K562 (cell line): ENCODE data around the gene FGL2. TPM values are rescaled to one million over a fixed set of nuclear protein-coding genes. Genes with fewer than 3 reads are reported as not detected.
"Not testable (repeated sequence)": the region's sequence is repeated elsewhere in the genome, so short reads cannot be mapped to it uniquely, and the experiment has no call there.

Experiments
- ATAC-seq: fragments of 200-7000 bp; cut with Tn5 transposase; 3 replicates; pipeline ENCODE4 v1.9.1; 2020; ENCODE audit warnings: moderate library complexity
- BruUV-seq: library from RNA; stranded (reverse); fragments of 400-500 nt; replicated peaks from 2 replicates; lab custom pipeline; 2021; lab: Mats Ljungman, UMichigan
- CTCF ChIA-PET: fragments of 300-600 bp; formaldehyde crosslinking; extraction: SDS; loops from one replicate; lab custom pipeline; 2021; ENCODE audit warnings: low intra/inter-chr PET ratio; lab: Yijun Ruan, JAX
- POLR2A ChIA-PET: fragments of 300-600, 350-650 bp; sonication (Branson Sonifier 250); formaldehyde crosslinking; extraction: SDS; loops from one replicate; lab custom pipeline; 2021; ENCODE audit warnings: antibody characterized with exemption, inconsistent platforms; lab: Yijun Ruan, JAX
- DNase-seq, 4 experiments: peaks; one replicate each; pipeline versions ENCODE4 v3.0.0 to v3.0.0-alpha.2; 2011 to 2018; ENCODE audit warnings: low spot score in 3 of 4, mixed read lengths in 3 of 4; ENCODE audit errors: extremely low read depth in 1 of 4
- FAIRE-seq: peaks from 2 replicates; lab custom pipeline; 2011; peaks lifted over from hg19 to GRCh38; lab: Jason Lieb, UNC
- H2AFZ ChIP-seq: 2 replicates; pipeline ENCODE4 v1.6.0; 2011; ENCODE audit warnings: low read depth, low read length, control low read depth, inconsistent platforms
- H3K27ac ChIP-seq: fragments of 200-600 bp; 3 replicates; pipeline ENCODE4 v1.8.0; 2011; ENCODE audit warnings: low read depth, mild to moderate bottlenecking, control low read depth, inconsistent platforms, low read length, moderate library complexity, mixed read lengths; ENCODE audit errors: extremely low read depth
- H3K27me3 ChIP-seq, 2 experiments: fragments of 300-600 bp in 1 of 2; 2 replicates in 1 of 2; 3 replicates in 1 of 2; pipeline versions ENCODE4 v1.6.0 to v1.8.0; 2011; ENCODE audit warnings: inconsistent platforms in 2 of 2, low read length in 2 of 2, mild to moderate bottlenecking in 1 of 2, mixed read lengths in 1 of 2, moderate library complexity in 1 of 2; ENCODE audit not compliant: control insufficient read depth in 2 of 2, insufficient read depth in 2 of 2
- H3K36me3 ChIP-seq: fragments of 300-600 bp; 3 replicates; pipeline ENCODE4 v1.8.0; 2011; ENCODE audit warnings: mild to moderate bottlenecking, low read length, inconsistent platforms; ENCODE audit not compliant: control insufficient read depth, insufficient read depth
- H3K4me1 ChIP-seq, 2 experiments: fragments of 200-600 bp in 1 of 2; replicated peaks in 1 of 2; 2 replicates in 1 of 2; 3 replicates in 1 of 2; pipeline versions ENCODE4 v1.5.1 to v1.8.0; 2011; ENCODE audit warnings: inconsistent platforms in 2 of 2, low read length in 2 of 2, mild to moderate bottlenecking in 1 of 2, mixed read lengths in 1 of 2, moderate library complexity in 1 of 2; ENCODE audit not compliant: control insufficient read depth in 2 of 2, insufficient read depth in 2 of 2
- H3K4me2 ChIP-seq: 2 replicates; pipeline ENCODE4 v1.6.1; 2011; ENCODE audit warnings: low read length, control low read depth, inconsistent platforms, mixed read lengths; ENCODE audit not compliant: insufficient read depth
- H3K4me3 ChIP-seq: fragments of 200-600 bp; sonication (generic), shearing (Covaris generic); 2 replicates; pipeline ENCODE4 v1.5.1; 2016; ENCODE audit warnings: control low read depth, inconsistent platforms
- H3K79me2 ChIP-seq: fragments of 200-600 bp; 3 replicates; pipeline ENCODE4 v1.8.0; 2011; ENCODE audit warnings: low read length, inconsistent platforms; ENCODE audit not compliant: control insufficient read depth, insufficient read depth
- H3K9ac ChIP-seq, 2 experiments: 2 replicates each; pipeline versions ENCODE4 v1.6.0 to v1.6.1; 2011; ENCODE audit warnings: low read depth in 2 of 2, low read length in 2 of 2, control low read depth in 1 of 2, inconsistent platforms in 1 of 2, mild to moderate bottlenecking in 1 of 2, mixed read lengths in 1 of 2; ENCODE audit not compliant: insufficient read depth in 1 of 2
- H3K9me1 ChIP-seq: one replicate; pipeline ENCODE4 v1.6.0; 2011; ENCODE audit warnings: inconsistent platforms, mild to moderate bottlenecking, low read length, moderate library complexity; ENCODE audit not compliant: control insufficient read depth, insufficient read depth
- H3K9me3 ChIP-seq: replicated peaks from 2 replicates; pipeline ENCODE4 v1.5.1; 2011; ENCODE audit warnings: low read depth, low read length, inconsistent platforms; ENCODE audit not compliant: control insufficient read depth, insufficient read depth
- H4K20me1 ChIP-seq: replicated peaks from 2 replicates; pipeline ENCODE4 v1.6.1; 2011; ENCODE audit warnings: low read length, inconsistent platforms, mixed read lengths; ENCODE audit not compliant: control insufficient read depth, insufficient read depth
- CBFA2T2 ChIP-seq: fragments of 450-650 bp; conservative IDR thresholded peaks from 2 replicates; pipeline ENCODE4 v1.6.1; 2017; ENCODE audit warnings: mild to moderate bottlenecking
- CBFA2T3 ChIP-seq: fragments of 450-650 bp; IDR thresholded peaks from 2 replicates; pipeline ENCODE4 v1.6.1; 2017
- HMBOX1 ChIP-seq: sonication (generic); IDR thresholded peaks from 2 replicates; pipeline ENCODE4 v1.6.1; 2016
- NCOR1 ChIP-seq: fragments of 450-650 bp; IDR thresholded peaks from 2 replicates; pipeline ENCODE4 v1.6.1; 2016; ENCODE audit warnings: mild to moderate bottlenecking, moderate library complexity
- TAL1 ChIP-seq: fragments of 450-650 bp; IDR thresholded peaks from 2 replicates; pipeline ENCODE4 v1.6.1; 2016; ENCODE audit warnings: mild to moderate bottlenecking
- TCF3 ChIP-seq: sonication (generic); formaldehyde crosslinking; IDR thresholded peaks from 2 replicates; pipeline ENCODE4 v1.4.0; 2020; ENCODE audit warnings: mild to moderate bottlenecking, missing genetic modification reagents
- TEAD4 ChIP-seq, 2 experiments: sonication (generic) in 1 of 2; formaldehyde crosslinking in 1 of 2; IDR thresholded peaks; 2 replicates each; pipeline versions ENCODE4 v1.6.1 to v1.8.0; 2012 to 2022; ENCODE audit warnings: borderline replicate concordance in 1 of 2, inconsistent platforms in 1 of 2, low read length in 1 of 2, mild to moderate bottlenecking in 1 of 2, missing genetic modification reagents in 1 of 2
- WGBS: fragments of 100-300 bp; shearing (Covaris generic); methylation state at CpG from one replicate; pipeline ENCODE4 v1.1.6; 2016; ENCODE audit warnings: low coverage, mixed read lengths; ENCODE audit not compliant: insufficient coverage; ENCODE audit errors: missing lambda C conversion rate; 5-methylcytosine and 5-hydroxymethylcytosine counted together
- in situ Hi-C: fragments of 300-500 bp; cut with MboI; formaldehyde crosslinking; loops from 4 replicates; pipeline ENCODE4 v1.15.0; 2018; ENCODE audit warnings: inconsistent platforms, mixed read lengths
- intact Hi-C: fragments of 100-400 bp; cut with micrococcal nuclease; formaldehyde crosslinking; loops from 2 replicates; pipeline ENCODE4 v1.14.2; 2022
- polyA plus RNA-seq, 8 experiments: library from polyadenylated mRNA; depleted of rRNA in 4 of 8; stranded (reverse) in 5 of 8; unstranded in 3 of 8; fragments of >200 nt; fragmentation: Nextera tagmentation in 2 of 8; fragmentation: Illumina TruSeq in 1 of 8; extraction: Ambion mirVana in 2 of 8; extraction: Trizol in 1 of 8; gene quantifications; 2 replicates each; pipeline versions ENCODE4 v1.2.1 to v1.2.3, GENCODE V29; 2011 to 2014; ENCODE audit warnings: inconsistent platforms in 1 of 8, missing spikeins in 1 of 8
- total RNA-seq, 7 experiments: library from RNA; depleted of rRNA in 6 of 7; stranded (reverse); fragments of >200 nt in 6 of 7; fragmentation: Illumina TruSeq in 2 of 7; extraction: Trizol in 2 of 7; gene quantifications; 2 replicates each; pipeline versions ENCODE4 v1.2.1 to v1.2.3, GENCODE V29; 2011 to 2021; ENCODE audit warnings: low replicate concordance in 1 of 7

FGL2 gene
- total and polyA plus RNA-seq, 9 of the 15 experiments (the other 6 are each of a cell fraction or from before 2014, with no cell fraction given), result 0.11 TPM; not detected in 8

DNA sequence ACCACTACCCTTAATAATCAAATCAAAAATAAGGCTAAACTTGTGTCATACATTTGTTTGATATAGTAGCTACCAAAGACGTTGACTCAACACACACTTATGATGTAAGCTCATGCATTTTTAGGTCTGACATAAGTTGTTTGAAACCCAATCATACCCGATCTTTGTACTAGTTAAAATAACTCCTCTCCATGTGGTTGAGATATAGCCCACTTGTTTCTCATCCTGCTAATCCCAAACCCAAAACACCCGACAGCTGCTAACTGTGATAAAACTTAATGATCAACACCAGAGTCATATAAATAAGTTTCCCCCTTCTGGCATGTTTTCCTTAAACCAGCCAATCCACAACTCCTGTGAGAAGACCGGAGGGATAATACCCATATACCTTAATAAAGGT is 28.5 kb downstream of the FGL2 start:
- intact Hi-C loops; in situ Hi-C loops; CTCF ChIA-PET; H3K4me3 ChIP-seq; H3K9ac ChIP-seq; H2AFZ ChIP-seq; H4K20me1 ChIP-seq; H3K4me2 ChIP-seq; POLR2A ChIA-PET; BruUV-seq; H3K27me3 ChIP-seq; H3K79me2 ChIP-seq; H3K36me3 ChIP-seq; H3K9me1 ChIP-seq; H3K4me1 ChIP-seq; H3K9me3 ChIP-seq; H3K27ac ChIP-seq; FAIRE-seq; TF ChIP-seq TEAD4 (CRISPR knock-in tag; IDR thresholded peaks at IDR 0.05; ENCODE audit: borderline replicate concordance): not testable (repeated sequence)
- 0% methylated on average over 4 of the region's 4 CpGs for WGBS
- ATAC-seq (peak; percentile 36; the same call in 2 of the 3 replicates), DNase-seq (peak in 1 of 4 experiments; percentile 11)
- peak; percentile 32; the same call in 1 of the 2 replicates for TF ChIP-seq TAL1
- TF ChIP-seq CBFA2T2, result 0 out of 2 replicates have a peak, but pooled peaks have one; percentile 11
- peak; percentile 49 for TF ChIP-seq TCF3
- TF ChIP-seq CBFA2T3, result peak; percentile 41
- peak; percentile 54 for TF ChIP-seq TEAD4 (IDR thresholded peaks at IDR 0.05; ENCODE audit: low read length)
- peak; percentile 67 for TF ChIP-seq HMBOX1
- TF ChIP-seq NCOR1, result 0 out of 2 replicates have a peak, but pooled peaks have one; percentile 15
